HG02798 (cell line): Measurements from ENCODE around the gene GPANK1.
"Not testable (repeated sequence)": the region's sequence is repeated elsewhere in the genome, so short reads cannot be mapped to it uniquely, and the experiment has no call there.

Experiments used
- ATAC-seq: cut with Tn5 transposase; IDR thresholded peaks from one replicate; pipeline ENCODE4 v1.9.1; 2021; ENCODE audit warnings: mild to moderate bottlenecking; ENCODE audit not compliant: unreplicated experiment, poor library complexity

GPANK1 gene

DNA sequence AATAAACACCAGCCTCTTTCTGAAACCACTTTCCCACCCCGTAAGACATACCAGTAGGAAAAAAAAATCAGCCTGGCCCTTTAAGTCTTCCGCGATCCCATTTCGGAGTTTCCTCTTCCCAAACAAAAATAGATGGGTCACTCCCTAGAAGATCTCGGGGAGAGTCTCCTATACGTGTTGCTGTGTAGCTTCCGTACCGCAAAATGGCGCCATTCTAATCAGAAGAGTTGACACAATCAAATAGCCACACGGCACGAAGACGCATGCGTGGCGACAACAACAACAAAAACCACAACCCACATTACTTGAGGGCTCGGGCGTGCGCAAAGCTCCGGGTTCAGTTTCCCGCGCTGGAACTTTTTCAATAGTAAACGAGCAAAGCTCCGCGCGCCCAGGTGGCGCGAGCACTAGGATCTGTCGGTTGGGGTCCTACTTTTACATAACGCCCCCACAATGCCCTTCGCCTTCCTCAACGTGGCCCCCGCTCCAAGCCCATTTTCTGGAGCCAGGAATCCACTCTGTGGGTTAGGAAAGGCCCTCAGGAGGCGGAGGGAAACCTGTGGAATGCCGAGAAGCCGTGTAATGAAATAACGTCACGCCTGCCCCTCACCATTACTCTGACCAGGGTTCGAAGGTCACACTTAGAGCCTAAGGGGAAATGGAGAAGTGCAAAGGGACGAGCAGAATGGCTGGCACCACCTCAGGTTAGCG, at the start of gene GPANK1:
GPANK1 (minus strand) TSS at position 208 of the 711 bp plus-strand sequence. CDS start 519 bp downstream, outside the sequence.
- ATAC-seq, result peak; percentile 33

DNA sequence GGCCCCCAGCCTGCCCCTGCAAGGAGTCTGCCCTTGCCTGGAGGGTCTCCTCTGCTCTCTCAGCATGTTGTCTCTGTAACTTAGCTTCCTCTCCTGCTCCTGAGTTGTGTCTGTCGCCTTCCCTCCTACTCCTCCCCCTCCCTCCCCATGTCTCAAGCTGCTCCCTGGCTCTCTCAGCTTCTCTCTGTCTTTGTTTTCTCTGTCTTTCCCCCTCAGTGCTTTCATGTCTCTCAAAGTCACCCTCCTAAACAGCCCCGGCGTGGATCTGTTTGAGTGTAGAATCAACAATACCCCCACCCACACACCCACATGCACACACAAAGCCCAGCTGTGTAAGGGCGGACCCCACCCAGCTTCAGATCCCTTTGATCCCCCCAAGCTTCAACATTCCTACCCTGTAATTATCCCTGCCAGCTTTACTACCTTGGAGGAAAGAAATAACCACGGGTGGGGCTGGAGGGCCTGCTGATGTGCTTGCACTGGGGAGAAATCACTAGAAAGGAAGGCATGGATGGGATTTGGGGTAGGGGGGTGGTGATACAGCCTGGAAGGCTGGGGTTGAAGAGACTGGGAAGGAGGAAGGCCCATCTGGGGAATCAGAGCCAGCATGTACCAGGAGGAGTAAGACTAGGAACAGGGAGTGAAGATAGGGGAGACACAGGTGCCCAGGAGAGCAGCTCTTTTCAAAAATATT, 49.3 kb upstream of the GPANK1 start:
- no peak for ATAC-seq

DNA sequence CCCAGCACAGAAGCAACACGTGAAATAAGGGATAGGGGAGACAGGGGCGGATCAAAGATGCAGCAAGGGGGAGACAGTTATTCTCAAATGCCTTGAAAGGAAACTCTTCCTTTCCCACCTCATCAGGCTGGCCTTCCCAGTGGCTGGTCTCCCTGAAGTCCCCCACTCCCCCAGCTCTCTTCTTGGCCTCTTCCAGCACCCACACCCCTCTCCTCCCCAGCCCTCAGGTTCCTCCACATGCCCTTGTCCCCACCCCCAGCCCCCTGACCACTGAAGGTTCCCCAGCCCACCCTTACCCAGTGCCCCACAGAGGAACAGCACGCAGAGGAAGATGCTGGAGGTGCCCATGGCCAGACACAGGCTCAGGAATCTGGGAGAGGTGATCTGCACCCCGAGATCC, 48.7 kb upstream of the GPANK1 start:
- ATAC-seq, result no peak

DNA sequence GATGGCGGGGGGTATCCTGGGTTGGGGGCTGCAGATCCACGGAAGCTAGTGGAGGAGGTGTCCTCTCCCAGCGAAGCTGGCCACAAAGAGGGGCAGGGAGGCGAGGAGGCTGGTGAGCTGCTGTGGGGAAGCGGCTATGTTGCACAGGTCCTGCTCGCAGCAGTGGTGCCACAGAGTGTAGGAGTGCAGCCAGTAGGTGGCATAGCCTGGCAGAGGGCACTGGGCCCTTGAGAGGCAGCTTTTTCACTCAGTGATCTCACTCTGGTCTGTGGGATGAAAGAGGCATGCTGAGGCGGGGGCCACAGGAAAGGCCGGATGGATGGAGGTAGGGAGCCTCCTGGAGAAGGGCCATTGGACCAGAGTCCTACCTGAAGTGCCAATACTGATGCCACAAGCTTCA, 47.5 kb upstream of the GPANK1 start:
- no peak for ATAC-seq

DNA sequence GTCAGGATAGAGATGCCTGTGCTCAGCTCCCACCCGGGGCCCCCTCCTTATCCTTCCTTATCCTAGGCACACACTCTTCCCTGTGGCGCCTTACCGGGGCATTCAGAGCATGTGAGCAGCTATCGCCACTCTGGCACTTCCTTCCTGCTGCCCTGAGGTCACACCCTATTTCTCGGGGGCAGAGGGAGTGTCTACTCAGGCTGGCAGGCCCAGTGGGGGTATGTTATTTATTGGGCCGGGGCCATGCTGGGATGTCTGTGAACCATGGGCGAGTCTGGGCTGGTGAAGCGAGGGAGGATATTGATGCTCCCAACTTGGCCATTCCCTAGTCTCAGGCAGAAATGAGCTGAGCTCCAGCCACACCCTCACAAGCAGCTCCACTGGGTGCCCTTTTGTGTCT, 46.4 kb upstream of the GPANK1 start:
- no peak for ATAC-seq

DNA sequence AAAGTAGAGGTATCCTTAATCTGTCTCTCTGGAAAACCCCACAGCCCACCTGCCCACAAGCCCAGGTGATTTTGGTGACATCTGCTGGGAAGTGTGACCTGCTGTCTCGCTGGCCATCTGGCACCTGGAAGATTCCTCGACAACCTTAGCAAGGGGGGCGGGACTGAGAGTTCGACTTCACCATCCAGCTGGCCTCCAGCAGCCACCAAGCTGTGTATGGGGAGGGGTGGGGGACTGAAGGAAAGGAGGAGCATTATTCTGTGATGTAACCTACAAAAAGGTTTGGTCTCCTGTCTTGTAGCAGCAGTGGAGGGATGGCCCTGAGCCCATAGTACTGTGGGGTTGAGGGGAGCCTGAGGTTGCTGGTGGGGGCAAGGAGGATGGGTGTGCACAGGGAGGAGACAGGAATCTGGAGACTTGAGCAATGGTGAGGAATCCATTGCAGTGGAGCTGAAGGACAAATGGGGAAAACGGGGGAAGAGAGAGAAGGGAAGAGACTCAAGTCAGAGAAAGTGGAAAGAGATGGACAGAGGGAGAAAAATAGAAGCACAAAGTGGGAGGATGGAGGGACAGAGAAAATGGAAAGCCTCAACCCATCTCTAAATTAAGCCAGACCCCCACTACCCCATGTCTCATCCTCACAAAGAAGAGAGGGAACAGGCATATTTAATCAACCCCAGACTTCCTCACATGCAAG, 45.9 kb upstream of the GPANK1 start:
- ATAC-seq, result no peak

DNA sequence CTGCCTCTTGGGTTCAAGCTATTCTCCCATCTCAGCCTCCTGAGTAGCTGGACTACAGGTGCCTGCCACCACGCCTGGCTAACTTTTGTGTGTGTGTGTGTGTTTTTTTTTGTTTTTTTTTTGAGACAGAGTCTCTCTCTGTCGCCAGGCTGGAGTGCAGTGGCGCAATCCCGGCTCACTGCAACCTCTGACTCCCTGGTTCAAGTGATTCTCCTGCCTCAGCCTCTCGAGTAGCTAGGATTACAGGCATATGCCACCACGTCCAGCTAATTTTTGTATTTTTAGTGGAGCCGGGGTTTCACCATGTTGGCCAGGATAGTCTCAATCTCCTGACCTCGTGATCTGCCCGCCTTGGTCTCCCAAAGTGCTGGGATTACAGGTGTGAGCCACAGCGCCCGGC, 44.4 kb upstream of the GPANK1 start:
- not testable (repeated sequence) for ATAC-seq

DNA sequence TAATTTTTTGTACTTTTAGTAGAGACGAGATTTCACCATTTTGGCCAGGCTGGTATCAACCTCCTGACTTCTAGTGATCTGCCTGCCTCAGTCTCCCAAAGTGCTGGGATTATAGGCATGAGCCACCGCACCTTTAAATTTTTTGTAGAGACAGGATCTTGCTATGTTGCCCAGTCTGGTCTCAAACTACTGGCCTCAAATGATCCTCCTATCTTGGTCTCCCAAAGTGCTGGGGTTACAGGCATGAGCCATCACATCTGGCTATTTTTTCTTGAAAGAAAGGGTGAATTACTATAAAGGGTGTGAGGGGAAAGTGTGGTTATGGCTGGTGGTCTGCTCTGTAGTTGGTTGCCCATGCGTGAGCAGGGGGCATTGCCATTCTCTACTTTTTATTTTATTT, 43.4 kb upstream of the GPANK1 start:
- no peak for ATAC-seq

DNA sequence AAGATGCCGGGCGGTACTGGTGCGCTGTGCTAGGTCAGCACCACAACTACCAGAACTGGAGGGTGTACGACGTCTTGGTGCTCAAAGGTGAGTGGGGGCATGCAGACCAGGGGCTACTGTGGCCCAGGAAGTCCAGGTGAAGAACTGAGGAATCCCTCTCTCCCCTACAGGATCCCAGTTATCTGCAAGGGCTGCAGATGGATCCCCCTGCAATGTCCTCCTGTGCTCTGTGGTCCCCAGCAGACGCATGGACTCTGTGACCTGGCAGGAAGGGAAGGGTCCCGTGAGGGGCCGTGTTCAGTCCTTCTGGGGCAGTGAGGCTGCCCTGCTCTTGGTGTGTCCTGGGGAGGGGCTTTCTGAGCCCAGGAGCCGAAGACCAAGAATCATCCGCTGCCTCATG, 42.9 kb upstream of the GPANK1 start:
- no peak for ATAC-seq

DNA sequence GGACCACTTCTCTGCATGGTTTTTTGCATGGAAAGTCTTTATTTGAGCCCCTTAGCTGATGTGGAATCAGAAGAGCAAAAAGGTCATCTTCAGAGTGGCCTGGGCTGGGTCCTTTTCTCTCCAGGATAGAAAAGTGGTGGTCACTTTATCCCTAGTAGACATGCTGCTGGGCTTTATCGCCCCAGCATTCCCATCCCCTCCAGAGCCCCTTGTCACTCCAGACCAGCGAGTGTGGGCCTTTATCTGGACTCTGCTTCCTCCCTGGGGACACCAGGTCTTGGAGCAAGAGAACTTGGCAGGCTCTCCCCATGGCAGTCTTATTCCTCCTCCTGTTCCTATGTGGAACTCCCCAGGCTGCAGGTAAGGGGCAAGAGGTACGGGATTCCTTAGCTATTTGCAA, 41.8 kb upstream of the GPANK1 start, which contains the start of gene LY6G6F:
LY6G6F (plus strand) TSS at position 268 of the 400 bp plus-strand sequence; CDS start at position 309, 41 bp downstream.
- no peak for ATAC-seq

DNA sequence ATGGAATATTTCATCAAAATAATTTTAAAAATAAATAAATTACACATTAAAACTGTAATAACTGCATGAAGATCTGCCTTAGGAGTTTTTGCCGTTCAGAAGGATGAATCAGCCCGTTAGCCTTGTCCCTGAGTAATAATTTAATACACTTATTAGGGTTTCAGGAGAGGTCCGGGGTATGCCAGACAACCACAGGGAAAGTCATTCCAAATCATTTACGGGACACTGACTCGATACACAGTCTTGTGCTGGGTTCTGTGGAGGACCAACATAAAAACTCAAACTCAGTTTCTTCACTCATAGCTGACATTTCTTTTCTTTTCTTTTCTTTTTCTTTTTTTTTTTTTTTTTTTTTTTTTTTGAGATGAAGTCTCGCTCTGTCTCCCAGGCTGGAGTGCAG, 41.1 kb upstream of the GPANK1 start:
- no peak for ATAC-seq

DNA sequence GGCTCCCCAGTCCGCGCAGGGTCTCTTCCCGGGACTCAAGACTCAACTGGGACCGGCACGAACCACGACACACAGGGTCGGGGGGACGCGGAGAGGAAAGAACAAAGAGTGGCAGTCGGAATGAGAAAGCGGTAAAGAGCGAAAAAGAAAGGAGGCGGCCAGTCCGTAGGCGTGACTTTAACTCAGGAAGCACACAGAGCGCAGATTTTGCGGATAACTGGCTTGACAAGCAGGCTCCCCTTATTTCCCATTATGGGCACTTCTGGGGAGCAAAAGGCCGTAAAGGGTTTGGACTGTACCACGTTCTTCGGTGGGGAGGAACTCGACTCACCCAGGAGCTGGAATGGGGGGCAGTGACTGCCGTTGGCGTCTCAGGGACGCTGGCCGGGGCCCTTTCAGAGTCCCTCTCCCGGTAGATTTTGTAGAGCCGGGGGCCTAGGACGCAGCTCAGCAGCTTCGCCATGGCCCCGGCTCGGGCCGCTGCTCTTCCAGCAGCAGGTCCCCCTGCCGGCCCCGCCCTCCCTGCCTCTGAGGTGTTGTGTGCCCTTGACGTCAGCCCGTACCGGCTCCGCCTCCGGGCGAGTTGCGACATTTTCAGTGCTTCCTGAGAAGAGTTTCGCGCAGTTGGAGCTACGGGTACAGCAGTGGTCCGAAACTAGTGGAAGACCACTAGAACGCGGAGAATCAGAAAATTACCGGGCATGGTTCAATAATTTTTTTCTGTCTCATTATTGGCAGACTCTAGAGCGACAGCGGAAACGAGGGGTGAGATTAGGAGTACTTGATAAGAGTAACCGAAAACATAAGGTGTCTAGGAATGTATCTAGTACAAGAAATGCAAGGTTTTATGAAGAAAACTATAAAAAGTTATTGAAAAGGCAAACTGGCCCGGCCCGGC, 38.3 kb upstream of the GPANK1 start, which contains the start of gene ABHD16A:
ABHD16A (minus strand) TSS at position 506 of the 898 bp plus-strand sequence; CDS start at position 463, 43 bp downstream.
- ATAC-seq, result peak; percentile 93

DNA sequence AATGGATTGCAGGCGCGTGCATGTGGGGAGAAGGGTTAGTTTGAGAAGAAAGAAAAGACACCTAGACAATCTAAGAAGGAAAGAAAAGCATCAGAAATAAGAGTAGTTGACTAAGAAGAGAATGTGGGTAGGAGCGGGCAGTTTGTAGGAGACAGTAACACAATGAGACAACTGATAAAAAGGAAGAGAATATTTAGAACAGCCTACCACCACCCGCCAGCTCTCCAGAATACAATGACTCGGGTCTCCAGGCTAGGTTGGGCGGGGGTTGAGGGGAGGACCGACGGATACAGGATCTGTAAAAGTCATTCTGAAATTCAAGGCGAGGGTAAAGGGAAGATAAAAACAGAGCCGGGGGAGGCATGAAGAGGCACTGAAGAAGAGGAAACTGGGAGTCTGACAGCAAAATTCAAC, 37.6 kb upstream of the GPANK1 start:
- no peak for ATAC-seq

DNA sequence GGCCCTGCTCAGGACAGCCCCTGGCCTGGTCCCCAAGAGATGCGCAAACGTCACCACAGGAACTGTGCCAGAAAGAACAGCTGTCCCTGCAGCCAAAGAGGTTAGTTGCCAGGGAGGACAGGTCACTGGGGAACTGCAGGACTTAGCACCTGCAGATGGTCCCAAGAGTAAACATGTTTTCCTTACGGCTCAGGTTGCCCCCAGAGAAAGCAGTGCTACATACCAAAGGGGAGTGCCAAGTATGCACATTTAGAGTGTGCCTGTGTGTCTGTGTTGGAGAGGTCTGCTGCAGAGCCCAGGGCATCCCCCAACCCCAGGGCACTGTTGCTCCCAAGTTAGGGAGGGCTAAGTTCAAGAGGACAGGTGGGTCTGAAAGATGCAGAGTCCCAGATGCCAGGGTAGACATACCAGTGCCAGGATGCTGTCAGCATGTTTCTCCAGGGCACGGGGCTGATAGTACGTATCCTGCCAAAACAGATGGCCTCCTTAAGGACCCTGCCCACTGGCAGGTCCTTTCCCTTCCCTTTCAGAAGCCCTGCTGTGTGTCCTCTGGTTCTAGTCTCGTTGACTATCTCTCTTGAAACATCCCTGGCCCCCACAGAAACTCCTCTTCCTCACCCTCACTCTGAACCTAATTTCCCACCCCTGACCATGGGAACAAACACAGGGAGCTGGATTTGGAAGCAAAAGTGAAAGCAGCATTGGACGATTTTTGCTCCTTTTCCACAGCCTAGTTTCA, 37.0 kb upstream of the GPANK1 start:
- ATAC-seq, result no peak

DNA sequence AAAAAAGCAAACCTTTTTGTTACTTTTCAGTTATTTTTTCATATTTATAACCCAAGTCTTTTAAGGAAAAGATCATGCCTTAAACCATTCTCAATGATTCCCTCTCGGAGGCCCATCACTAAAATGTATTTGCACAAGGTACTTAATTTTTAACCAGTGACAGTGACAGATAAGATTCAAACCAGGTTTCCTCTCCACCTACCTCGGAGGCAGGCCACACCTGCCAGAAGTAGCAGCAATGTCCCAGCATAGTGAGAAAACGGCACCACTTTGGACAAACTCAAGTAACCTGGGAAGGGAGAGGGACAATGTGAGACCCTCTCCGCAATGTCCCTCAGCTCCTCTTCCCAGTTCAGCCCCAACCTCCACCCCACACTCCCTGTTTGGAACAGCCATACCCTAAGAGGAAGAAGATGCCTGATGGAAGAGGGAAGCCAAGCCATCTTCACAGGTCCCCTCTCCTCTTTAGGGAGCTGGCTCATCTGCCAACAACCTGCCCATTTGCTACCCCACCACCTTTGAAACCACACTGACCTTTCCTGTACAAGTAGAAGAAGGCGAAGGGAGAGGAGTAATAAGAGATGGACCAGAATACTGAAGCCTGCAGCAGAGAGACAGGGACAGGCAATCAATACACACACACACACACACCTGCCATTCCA, 36.1 kb upstream of the GPANK1 start:
- ATAC-seq, result no peak

DNA sequence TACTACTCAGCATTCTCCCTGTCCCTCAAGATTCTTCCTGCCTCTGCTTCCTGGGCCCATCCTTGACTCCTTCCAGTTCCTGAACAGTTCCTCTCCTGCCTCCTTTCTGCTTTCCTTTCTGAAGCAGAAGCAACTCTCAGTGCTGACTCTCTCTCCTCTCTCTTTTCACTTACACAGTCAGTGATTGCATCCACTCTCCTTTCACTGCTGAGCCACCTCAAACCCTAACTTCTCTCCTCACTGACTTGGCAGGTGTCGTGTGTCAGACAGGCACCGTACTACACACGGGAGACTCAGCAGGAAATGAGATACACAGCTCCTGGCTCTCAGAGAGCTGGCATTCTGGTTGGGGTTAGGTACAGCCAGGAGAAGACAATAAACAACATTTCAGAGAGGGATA, 32.8 kb upstream of the GPANK1 start:
- ATAC-seq, result no peak

DNA sequence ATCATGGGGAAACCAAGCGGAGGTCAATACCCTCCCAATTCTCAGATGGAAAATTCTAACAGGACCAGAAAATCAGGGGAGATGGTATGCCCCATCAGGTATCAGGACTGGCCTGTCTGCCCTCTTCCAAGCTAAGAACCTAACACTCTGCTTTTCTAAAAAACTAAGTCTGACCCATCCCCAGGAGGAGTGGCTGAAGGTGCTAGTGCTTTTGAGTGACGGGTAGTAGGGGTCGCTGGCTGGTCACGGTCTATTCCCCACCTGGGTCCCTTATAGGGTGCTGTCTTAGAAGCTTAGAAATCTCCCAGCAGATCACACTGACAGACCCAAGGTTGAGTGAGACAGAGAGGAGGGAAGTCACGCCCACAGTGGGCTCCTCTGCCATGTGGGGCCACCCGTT, 28.7 kb upstream of the GPANK1 start:
- no peak for ATAC-seq

DNA sequence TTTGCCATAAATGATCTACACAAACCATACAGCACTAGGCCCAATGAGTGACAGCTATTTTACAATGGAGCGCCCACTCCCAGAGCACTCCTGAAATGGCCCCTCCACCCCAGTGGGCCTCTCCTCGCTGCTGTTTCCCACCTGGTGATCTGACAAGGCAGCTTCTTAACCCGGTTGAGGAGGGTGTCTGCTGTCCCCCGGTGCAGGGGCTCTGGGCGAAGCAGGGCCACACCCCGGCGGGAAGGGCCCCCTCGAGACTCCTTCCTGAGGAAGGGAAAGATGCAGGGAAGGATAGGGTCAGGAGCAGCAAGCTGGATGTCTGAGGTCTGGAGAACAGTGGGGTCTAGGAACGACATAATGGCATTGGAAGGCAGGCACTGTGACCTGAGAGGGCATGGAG, 28.1 kb upstream of the GPANK1 start:
- no peak for ATAC-seq

DNA sequence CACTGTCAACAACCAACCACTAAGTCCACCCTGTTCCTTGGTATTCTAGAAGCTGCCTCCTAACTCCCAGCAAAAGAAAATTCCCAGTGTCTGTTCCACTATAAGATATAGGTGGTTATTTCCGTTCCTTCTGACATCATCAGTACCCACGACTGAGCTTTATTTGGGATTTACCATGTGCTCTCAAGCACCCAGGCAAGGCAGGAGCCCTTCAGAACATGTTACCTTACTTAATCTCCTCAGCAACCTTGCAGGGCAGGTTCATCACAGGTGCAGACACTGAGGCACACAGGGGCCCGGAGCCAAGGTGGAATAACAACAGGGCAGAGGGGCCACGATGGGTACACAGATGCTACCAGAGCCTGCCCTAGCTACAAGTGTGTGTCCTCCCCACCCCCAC, 27.6 kb upstream of the GPANK1 start:
- no peak for ATAC-seq
